HCT116 (cell line): ENCODE measurements around the gene GRIPAP1. TPM values are rescaled to one million over a fixed set of nuclear protein-coding genes. Genes with fewer than 3 reads are reported as not detected.

Experiments
- ATAC-seq: fragments of 200-7000 bp; cut with Tn5 transposase; 2 replicates; pipeline ENCODE4 v1.9.1; 2020; ENCODE audit warnings: mild to moderate bottlenecking, moderate library complexity
- BruUV-seq: library from RNA; stranded (reverse); fragments of 400-500 nt; replicated peaks from 2 replicates; lab custom pipeline; 2021; lab: Mats Ljungman, UMichigan
- CTCF ChIA-PET: fragments of 300-600 bp; sonication (Branson Sonifier 250); formaldehyde crosslinking; loops from one replicate; lab custom pipeline; 2021; ENCODE audit warnings: antibody characterized with exemption; lab: Charles Lee
- POLR2A ChIA-PET: fragments of 300-600, 350-600 bp; sonication (Branson Sonifier 250); formaldehyde crosslinking; loops from one replicate; lab custom pipeline; 2021; ENCODE audit warnings: antibody characterized with exemption; lab: Charles Lee
- RAD21 ChIA-PET, 2 experiments: fragments of 300-600 bp; sonication (Branson Sonifier 250); formaldehyde crosslinking; loops; one replicate each; lab custom pipeline; 2023; ENCODE audit warnings: low total read pairs in 2 of 2; ENCODE audit not compliant: uncharacterized antibody in 2 of 2, unreplicated experiment in 2 of 2, low non-redundant PET in 1 of 2; lab: Charles Lee
- DNase-seq: peaks from one replicate; pipeline ENCODE4 v3.0.0-alpha.2; 2010; ENCODE audit warnings: low read depth, low spot score
- H2AFZ ChIP-seq: fragments of 200-600 bp; shearing (Covaris generic), sonication (generic); 2 replicates; pipeline ENCODE4 v1.6.1; 2017; ENCODE audit warnings: low read depth, mixed run types, mixed read lengths, antibody characterized with exemption, low read length; ENCODE audit not compliant: poor library complexity, severe bottlenecking
- H3K27ac ChIP-seq: 2 replicates; pipeline ENCODE4 v1.5.1; 2012; ENCODE audit warnings: low read depth, low read length
- H3K27me3 ChIP-seq: fragments of 200-600 bp; sonication (generic); 2 replicates; pipeline ENCODE4 v1.6.1; 2016; ENCODE audit warnings: mixed run types, low read length, mixed read lengths; ENCODE audit not compliant: insufficient read depth
- H3K36me3 ChIP-seq, 2 experiments: fragments of 200-500 bp in 1 of 2; fragments of 200-600 bp in 1 of 2; sonication (Bioruptor generic) in 1 of 2; sonication (generic) in 1 of 2; 2 replicates each; pipeline versions ENCODE4 v1.5.1 to v1.6.1; 2014 to 2016; ENCODE audit warnings: low read length in 2 of 2, inconsistent platforms in 1 of 2, mixed read lengths in 1 of 2, mixed run types in 1 of 2; ENCODE audit not compliant: insufficient read depth in 2 of 2, control insufficient read depth in 1 of 2
- H3K4me1 ChIP-seq, 2 experiments: fragments of 200-600 bp in 1 of 2; sonication (generic) in 1 of 2; 2 replicates each; pipeline versions ENCODE4 v1.5.1 to v1.6.1; 2012 to 2017; ENCODE audit warnings: low read length in 2 of 2, inconsistent platforms in 1 of 2, mild to moderate bottlenecking in 1 of 2, mixed read lengths in 1 of 2, mixed run types in 1 of 2, moderate library complexity in 1 of 2; ENCODE audit not compliant: insufficient read depth in 2 of 2, control insufficient read depth in 1 of 2
- H3K4me2 ChIP-seq: fragments of 200-600 bp; sonication (generic); 2 replicates; pipeline ENCODE4 v1.6.1; 2017; ENCODE audit warnings: mixed run types, low read length, mixed read lengths
- H3K4me3 ChIP-seq, 2 experiments: fragments of 200-600 bp in 1 of 2; sonication (generic) in 1 of 2; replicated peaks in 1 of 2; 2 replicates each; pipeline ENCODE4 v1.5.1; 2011 to 2016; ENCODE audit warnings: low read length in 2 of 2, control low read depth in 1 of 2, low read depth in 1 of 2, mild to moderate bottlenecking in 1 of 2, mixed read lengths in 1 of 2, mixed run types in 1 of 2
- H3K79me2 ChIP-seq: fragments of 200-600 bp; sonication (generic); 2 replicates; pipeline ENCODE4 v1.6.1; 2017; ENCODE audit warnings: mild to moderate bottlenecking, mixed run types, low read length, moderate library complexity, mixed read lengths; ENCODE audit not compliant: insufficient read depth
- H3K9ac ChIP-seq: fragments of 200-600 bp; sonication (generic); 2 replicates; pipeline ENCODE4 v1.6.1; 2016; ENCODE audit warnings: low read length, mixed read lengths
- H3K9me2 ChIP-seq: fragments of 200-600 bp; sonication (generic), shearing (Covaris generic); 2 replicates; pipeline ENCODE4 v1.6.1; 2017; ENCODE audit warnings: mixed run types, mild to moderate bottlenecking, moderate library complexity; ENCODE audit not compliant: insufficient read depth
- H3K9me3 ChIP-seq, 2 experiments: fragments of 200-500 bp in 1 of 2; fragments of 200-600 bp in 1 of 2; sonication (Bioruptor generic) in 1 of 2; sonication (generic) in 1 of 2; 2 replicates each; pipeline ENCODE4 v1.6.1; 2014 to 2017; ENCODE audit warnings: low read length in 2 of 2, mixed read lengths in 2 of 2, inconsistent platforms in 1 of 2, low read depth in 1 of 2, mild to moderate bottlenecking in 1 of 2, mixed run types in 1 of 2, moderate library complexity in 1 of 2; ENCODE audit not compliant: control insufficient read depth in 1 of 2, insufficient read depth in 1 of 2
- H4K20me1 ChIP-seq: fragments of 200-600 bp; sonication (generic), shearing (Covaris generic); 2 replicates; pipeline ENCODE4 v1.6.1; 2017; ENCODE audit warnings: mixed run types, mild to moderate bottlenecking, moderate library complexity; ENCODE audit not compliant: insufficient read depth
- CBX3 ChIP-seq: IDR thresholded peaks from 2 replicates; pipeline ENCODE4 v1.6.1; 2012; ENCODE audit warnings: low read depth
- CEBPB ChIP-seq: IDR thresholded peaks from 2 replicates; pipeline ENCODE4 v1.6.1; 2012; ENCODE audit warnings: low read depth
- EZH2phosphoT487 ChIP-seq: fragments of 200-600 bp; IDR thresholded peaks from 2 replicates; pipeline ENCODE4 v1.6.1; 2018; ENCODE audit warnings: antibody characterized with exemption, borderline replicate concordance
- MAX ChIP-seq: IDR thresholded peaks from 2 replicates; pipeline ENCODE4 v1.6.1; 2012
- POLR2AphosphoS5 ChIP-seq: IDR thresholded peaks from 2 replicates; pipeline ENCODE4 v1.6.1; 2011; ENCODE audit warnings: mild to moderate bottlenecking, low read depth, low read length, moderate library complexity
- SP1 ChIP-seq: IDR thresholded peaks from 2 replicates; pipeline ENCODE4 v1.6.1; 2012; ENCODE audit warnings: low read depth
- intact Hi-C: fragments of 100-400 bp; cut with micrococcal nuclease; formaldehyde crosslinking; loops from 2 replicates; pipeline ENCODE4 v1.10.0; 2022
- total RNA-seq: library from RNA; stranded (reverse); gene quantifications from one replicate; pipeline ENCODE4 v1.2.1, GENCODE V29; 2021; ENCODE audit not compliant: unreplicated experiment
- TF ChIP-seq, protein P1 (sequence below): IDR thresholded peaks from 2 replicates; pipeline ENCODE4 v1.6.1; 2012; ENCODE audit warnings: low read depth
- TF ChIP-seq, protein P2 (sequence below), 3 experiments: fragments of 200-600 bp in 1 of 3; sonication (generic) in 1 of 3; IDR thresholded peaks in 2 of 3; conservative IDR thresholded peaks in 1 of 3; 2 replicates each; pipeline ENCODE4 v1.5.1; 2012 to 2017; ENCODE audit warnings: low read depth in 2 of 3, low read length in 2 of 3, antibody characterized with exemption in 1 of 3, borderline replicate concordance in 1 of 3, control low read depth in 1 of 3, mild to moderate bottlenecking in 1 of 3, mixed read lengths in 1 of 3, mixed run types in 1 of 3, moderate library complexity in 1 of 3; ENCODE audit not compliant: insufficient read depth in 1 of 3

GRIPAP1 gene
- total RNA-seq, 1 experiment from 2014 or later = 39.4 TPM

GRCh38 chrX:48989483-48989882, 12.6 kb downstream of the GRIPAP1 start:
- ATAC-seq (no peak), DNase-seq (no peak)
- no peaks in the 10 kb centered on the region; a peak in 1 of 4 replicates for H3K36me3 ChIP-seq
- ChIA-PET POLR2A (interaction anchor here (0.6 kb wide), 1 partner anchor 10 kb away, joined by 4 read pairs; no protein-coding TSS in a partner anchor), RAD21 (no interaction called here), CTCF (no interaction called here)
- no peak overlapping the region for H3K4me2 ChIP-seq
- no peaks in the 10 kb centered on the region for H3K4me1 ChIP-seq
- H3K9me2 ChIP-seq = no peaks in the 10 kb centered on the region
- H3K4me3 ChIP-seq = no peak overlapping the region
- no peaks in the 10 kb centered on the region for H4K20me1 ChIP-seq
- H3K27ac ChIP-seq = no peak overlapping the region
- no peaks in the 10 kb centered on the region for H3K27me3 ChIP-seq
- no peaks in the 10 kb centered on the region for H3K9me3 ChIP-seq
- BruUV-seq = no TSS peak
- H3K9ac ChIP-seq = no peak overlapping the region
- H2AFZ ChIP-seq = no peak overlapping the region
- TF ChIP-seq CEBPB (no peak), POLR2AphosphoS5 (no peak), EZH2phosphoT487 (no peak), SP1 (no peak), CBX3 (no peak), MAX (no peak)
- TF ChIP-seq, protein P1, sequence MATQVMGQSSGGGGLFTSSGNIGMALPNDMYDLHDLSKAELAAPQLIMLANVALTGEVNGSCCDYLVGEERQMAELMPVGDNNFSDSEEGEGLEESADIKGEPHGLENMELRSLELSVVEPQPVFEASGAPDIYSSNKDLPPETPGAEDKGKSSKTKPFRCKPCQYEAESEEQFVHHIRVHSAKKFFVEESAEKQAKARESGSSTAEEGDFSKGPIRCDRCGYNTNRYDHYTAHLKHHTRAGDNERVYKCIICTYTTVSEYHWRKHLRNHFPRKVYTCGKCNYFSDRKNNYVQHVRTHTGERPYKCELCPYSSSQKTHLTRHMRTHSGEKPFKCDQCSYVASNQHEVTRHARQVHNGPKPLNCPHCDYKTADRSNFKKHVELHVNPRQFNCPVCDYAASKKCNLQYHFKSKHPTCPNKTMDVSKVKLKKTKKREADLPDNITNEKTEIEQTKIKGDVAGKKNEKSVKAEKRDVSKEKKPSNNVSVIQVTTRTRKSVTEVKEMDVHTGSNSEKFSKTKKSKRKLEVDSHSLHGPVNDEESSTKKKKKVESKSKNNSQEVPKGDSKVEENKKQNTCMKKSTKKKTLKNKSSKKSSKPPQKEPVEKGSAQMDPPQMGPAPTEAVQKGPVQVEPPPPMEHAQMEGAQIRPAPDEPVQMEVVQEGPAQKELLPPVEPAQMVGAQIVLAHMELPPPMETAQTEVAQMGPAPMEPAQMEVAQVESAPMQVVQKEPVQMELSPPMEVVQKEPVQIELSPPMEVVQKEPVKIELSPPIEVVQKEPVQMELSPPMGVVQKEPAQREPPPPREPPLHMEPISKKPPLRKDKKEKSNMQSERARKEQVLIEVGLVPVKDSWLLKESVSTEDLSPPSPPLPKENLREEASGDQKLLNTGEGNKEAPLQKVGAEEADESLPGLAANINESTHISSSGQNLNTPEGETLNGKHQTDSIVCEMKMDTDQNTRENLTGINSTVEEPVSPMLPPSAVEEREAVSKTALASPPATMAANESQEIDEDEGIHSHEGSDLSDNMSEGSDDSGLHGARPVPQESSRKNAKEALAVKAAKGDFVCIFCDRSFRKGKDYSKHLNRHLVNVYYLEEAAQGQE = no peak
- TF ChIP-seq, protein P2, sequence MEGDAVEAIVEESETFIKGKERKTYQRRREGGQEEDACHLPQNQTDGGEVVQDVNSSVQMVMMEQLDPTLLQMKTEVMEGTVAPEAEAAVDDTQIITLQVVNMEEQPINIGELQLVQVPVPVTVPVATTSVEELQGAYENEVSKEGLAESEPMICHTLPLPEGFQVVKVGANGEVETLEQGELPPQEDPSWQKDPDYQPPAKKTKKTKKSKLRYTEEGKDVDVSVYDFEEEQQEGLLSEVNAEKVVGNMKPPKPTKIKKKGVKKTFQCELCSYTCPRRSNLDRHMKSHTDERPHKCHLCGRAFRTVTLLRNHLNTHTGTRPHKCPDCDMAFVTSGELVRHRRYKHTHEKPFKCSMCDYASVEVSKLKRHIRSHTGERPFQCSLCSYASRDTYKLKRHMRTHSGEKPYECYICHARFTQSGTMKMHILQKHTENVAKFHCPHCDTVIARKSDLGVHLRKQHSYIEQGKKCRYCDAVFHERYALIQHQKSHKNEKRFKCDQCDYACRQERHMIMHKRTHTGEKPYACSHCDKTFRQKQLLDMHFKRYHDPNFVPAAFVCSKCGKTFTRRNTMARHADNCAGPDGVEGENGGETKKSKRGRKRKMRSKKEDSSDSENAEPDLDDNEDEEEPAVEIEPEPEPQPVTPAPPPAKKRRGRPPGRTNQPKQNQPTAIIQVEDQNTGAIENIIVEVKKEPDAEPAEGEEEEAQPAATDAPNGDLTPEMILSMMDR (IDR thresholded peaks at IDR 0.05 in 2 of 3, conservative IDR thresholded peaks at IDR 0.05 in 1 of 3; ENCODE audit: borderline replicate concordance in 1 of 3, insufficient read depth in 1 of 3, low read depth in 2 of 3, low read length in 2 of 3) = no peak
- no peaks in the 10 kb centered on the region for H3K79me2 ChIP-seq
- intact Hi-C loops = no loop called here
